C4-2B (cell line): ENCODE results near the gene SH3RF1.

Experiments
- H3K27ac ChIP-seq: fragments of 450-650 bp; 2 replicates; pipeline ENCODE4 v1.5.1; 2017
- CTCF ChIP-seq: fragments of 450-650 bp; conservative IDR thresholded peaks from 2 replicates; pipeline ENCODE4 v1.5.1; 2017; ENCODE audit warnings: mild to moderate bottlenecking
- ZFX ChIP-seq: fragments of 450-650 bp; IDR thresholded peaks from 2 replicates; pipeline ENCODE4 v1.6.1; 2017

Gene SH3RF1

GRCh38 chr4:169234137-169234855 lies 36.5 kb downstream of the SH3RF1 start:
- TF ChIP-seq CTCF (no peak), ZFX (no peak)
- H3K27ac ChIP-seq: no peak overlapping the region

- TF ChIP-seq CTCF (no peak), ZFX (no peak)
- H3K27ac ChIP-seq: no peak overlapping the region
Measured at GRCh38 chr4:169233691-169234090, 37.1 kb downstream of the SH3RF1 start.

- no peak for TF ChIP-seq ZFX
- H3K27ac ChIP-seq: no peak overlapping the region
Measured at GRCh38 chr4:169231647-169232262, 39.0 kb downstream of the SH3RF1 start.

- TF ChIP-seq ZFX (no peak), CTCF (no peak)
Measured at GRCh38 chr4:169229571-169230028, 41.2 kb downstream of the SH3RF1 start.

GRCh38 chr4:169228076-169228475 lies 42.7 kb downstream of the SH3RF1 start:
- no peak for TF ChIP-seq CTCF
- no peak for TF ChIP-seq ZFX
- H3K27ac ChIP-seq: no peak overlapping the region

More at GRCh38 chr4:169229571-169230028, 41.2 kb downstream of the SH3RF1 start:
- no peak overlapping the region for H3K27ac ChIP-seq

GRCh38 chr4:169226565-169226964 lies 44.2 kb downstream of the SH3RF1 start:
- no peak for TF ChIP-seq ZFX
- TF ChIP-seq CTCF: no peak
- H3K27ac ChIP-seq: no peak overlapping the region

- TF ChIP-seq CTCF (no peak), ZFX (no peak)
- no peak overlapping the region for H3K27ac ChIP-seq
Measured at GRCh38 chr4:169225812-169226211, 44.9 kb downstream of the SH3RF1 start.
